IPS-20b (cell line): ENCODE results near the gene WDR4.

Source experiments
- H3K27ac ChIP-seq: one replicate; pipeline ENCODE4 v1.5.1; 2013; ENCODE audit warnings: low read length
- H3K27me3 ChIP-seq: 2 replicates; pipeline ENCODE4 v1.6.1; 2013; ENCODE audit warnings: mild to moderate bottlenecking, low read length, inconsistent platforms; ENCODE audit not compliant: insufficient read depth
- H3K36me3 ChIP-seq: 2 replicates; pipeline ENCODE4 v1.6.1; 2013; ENCODE audit warnings: low read depth, mild to moderate bottlenecking, inconsistent platforms, low read length, moderate library complexity; ENCODE audit not compliant: insufficient read depth
- H3K4me1 ChIP-seq: 2 replicates; pipeline ENCODE4 v1.6.1; 2013; ENCODE audit warnings: mild to moderate bottlenecking, control low read depth, inconsistent platforms, low read length, moderate library complexity; ENCODE audit not compliant: insufficient read depth
- H3K4me3 ChIP-seq: 2 replicates; pipeline ENCODE4 v1.5.1; 2013; ENCODE audit warnings: mild to moderate bottlenecking, low read length, inconsistent platforms
- H3K9ac ChIP-seq: 2 replicates; pipeline ENCODE4 v1.6.1; 2013; ENCODE audit warnings: low read depth, mild to moderate bottlenecking, inconsistent platforms, low read length, moderate library complexity
- H3K9me3 ChIP-seq: 2 replicates; pipeline ENCODE4 v1.6.1; 2013; ENCODE audit warnings: mild to moderate bottlenecking, low read depth, low read length, inconsistent platforms; ENCODE audit not compliant: insufficient read depth

Gene WDR4

GRCh38 chr21:42799516-42799915 is 79.8 kb downstream of the WDR4 start:
- no peaks in the 10 kb centered on the region for H3K36me3 ChIP-seq
- H3K4me1 ChIP-seq, result peaks cover 5% of the 10 kb centered on the region; the same call in 1 of the 2 replicates
- H3K9ac ChIP-seq, result no peak overlapping the region
- no peaks in the 10 kb centered on the region for H3K9me3 ChIP-seq
- H3K4me3 ChIP-seq, result no peak overlapping the region
- H3K27me3 ChIP-seq, result no peaks in the 10 kb centered on the region
- H3K27ac ChIP-seq, result no peak overlapping the region
